ENCODE data around the gene CUL4A. TPM values are rescaled to one million over a fixed set of nuclear protein-coding genes. Genes with fewer than 3 reads are reported as not detected.

CUL4A gene
- total RNA-seq, 1 donor from 2014 or later: 95.1 TPM

- H3K4me3 ChIP-seq: no peak overlapping the region
- Mint-ChIP-seq H3K4me3 (no peak overlapping the region), H3K36me3 (peaks cover 3% of the 10 kb centered on the region), H3K27ac (peak overlapping the region; percentile 27), H3K4me1 (peaks cover 17% of the 10 kb centered on the region), H3K27me3 (ENCODE audit: insufficient read depth, low read depth) (peaks cover 2% of the 10 kb centered on the region), H3K9me3 (peaks cover 8% of the 10 kb centered on the region)
- H3F3A ChIP-seq (ENCODE audit: low read depth): no peaks in the 10 kb centered on the region
- no peaks in the 10 kb centered on the region for H3K36me3 ChIP-seq
- H4K20me1 ChIP-seq (ENCODE audit: low read depth): no peaks in the 10 kb centered on the region
- H2AFZ ChIP-seq (replicated peaks): no peak overlapping the region
- H3K27ac ChIP-seq: no peak overlapping the region
- no peak overlapping the region for H3K9ac ChIP-seq
- no peaks in the 10 kb centered on the region for H3K4me1 ChIP-seq
- no peak for DNase-seq (ENCODE audit: low spot score)
- no peaks in the 10 kb centered on the region for H3K79me2 ChIP-seq (ENCODE audit: low read depth)
- no peaks in the 10 kb centered on the region for H3K9me3 ChIP-seq (ENCODE audit: low read depth)
- no peak overlapping the region for H3K4me2 ChIP-seq
- no peak for TF ChIP-seq EZH2 (IDR thresholded peaks at IDR 0.05)
- TF ChIP-seq EZH2phosphoT487 (IDR thresholded peaks at IDR 0.05): no peak
- no peak for TF ChIP-seq CTCF (IDR thresholded peaks at IDR 0.05)
- H3K27me3 ChIP-seq: no peaks in the 10 kb centered on the region
These were observed 64.6 kb downstream of the CUL4A start for GRCh38 chr13:113273851-113274590.

- TF ChIP-seq EZH2phosphoT487 (IDR thresholded peaks at IDR 0.05): no peak
- TF ChIP-seq CTCF (IDR thresholded peaks at IDR 0.05): no peak
- no peaks in the 10 kb centered on the region for H4K20me1 ChIP-seq (ENCODE audit: low read depth)
- H3K9me3 ChIP-seq (ENCODE audit: low read depth): no peaks in the 10 kb centered on the region
- Mint-ChIP-seq H3K4me3 (no peak overlapping the region), H3K27me3 (ENCODE audit: insufficient read depth, low read depth) (peaks cover 2% of the 10 kb centered on the region), H3K9me3 (peaks cover 8% of the 10 kb centered on the region), H3K36me3 (peaks cover 3% of the 10 kb centered on the region), H3K4me1 (peaks cover 17% of the 10 kb centered on the region), H3K27ac (peak overlapping the region; percentile 26)
- no peak overlapping the region for H2AFZ ChIP-seq (replicated peaks)
- H3F3A ChIP-seq (ENCODE audit: low read depth): no peaks in the 10 kb centered on the region
- H3K27ac ChIP-seq: no peak overlapping the region
- H3K4me3 ChIP-seq: no peak overlapping the region
- no peak for DNase-seq (ENCODE audit: low spot score)
- H3K36me3 ChIP-seq: no peaks in the 10 kb centered on the region
- no peaks in the 10 kb centered on the region for H3K4me1 ChIP-seq
- no peak overlapping the region for H3K4me2 ChIP-seq
- H3K79me2 ChIP-seq (ENCODE audit: low read depth): no peaks in the 10 kb centered on the region
- no peak overlapping the region for H3K9ac ChIP-seq
- no peaks in the 10 kb centered on the region for H3K27me3 ChIP-seq
These were observed 65.3 kb downstream of the CUL4A start for GRCh38 chr13:113274721-113275120.

- Histone ChIP-seq H3K4me3 (no peak overlapping the region), H3K4me2 (no peak overlapping the region)
These were observed 66.0 kb downstream of the CUL4A start for GRCh38 chr13:113275387-113275786.

More at GRCh38 chr13:113275387-113275786, 66.0 kb downstream of the CUL4A start:
- Histone ChIP-seq H4K20me1 (ENCODE audit: low read depth) (no peaks in the 10 kb centered on the region), H3K27me3 (no peaks in the 10 kb centered on the region), H3K9me3 (ENCODE audit: low read depth) (no peaks in the 10 kb centered on the region), H3K79me2 (ENCODE audit: low read depth) (no peaks in the 10 kb centered on the region), H3K9ac (no peak overlapping the region), H3K27ac (no peak overlapping the region), H3F3A (ENCODE audit: low read depth) (no peaks in the 10 kb centered on the region), H2AFZ (replicated peaks) (no peak overlapping the region), H3K4me1 (no peaks in the 10 kb centered on the region), H3K36me3 (no peaks in the 10 kb centered on the region)
- peak; percentile 61 for DNase-seq (ENCODE audit: low spot score)
- H3K9me3 Mint-ChIP-seq: peaks cover 8% of the 10 kb centered on the region
- H3K4me3 Mint-ChIP-seq: no peak overlapping the region
- H3K36me3 Mint-ChIP-seq: peaks cover 3% of the 10 kb centered on the region
- TF ChIP-seq EZH2phosphoT487 (IDR thresholded peaks at IDR 0.05) (no peak), CTCF (IDR thresholded peaks at IDR 0.05) (peak; percentile 66)
- H3K27ac Mint-ChIP-seq: peak overlapping the region; percentile 26
- H3K4me1 Mint-ChIP-seq: peaks cover 17% of the 10 kb centered on the region
- peaks cover 2% of the 10 kb centered on the region for H3K27me3 Mint-ChIP-seq (ENCODE audit: insufficient read depth, low read depth)

Data from neural progenitor cell (in vitro differentiated cells).